Keratinocyte (primary cell): Measurements from ENCODE around the gene EFCAB9. TPM values are rescaled to one million over a fixed set of nuclear protein-coding genes. Genes with fewer than 3 reads are reported as not detected.

Experiments
- DNase-seq: peaks from one replicate; pipeline ENCODE4 v3.0.0-alpha.2; 2011; ENCODE audit warnings: low read depth, missing footprints, low spot score
- FAIRE-seq: peaks from 2 replicates; lab custom pipeline; 2011; peaks lifted over from hg19 to GRCh38; lab: Jason Lieb, UNC
- H2AFZ ChIP-seq: 2 replicates; pipeline ENCODE4 v1.6.0; 2012; ENCODE audit warnings: low read length, control low read depth, inconsistent platforms; ENCODE audit not compliant: control insufficient read depth
- H3K27ac ChIP-seq: 2 replicates; pipeline ENCODE4 v1.5.1; 2011; ENCODE audit warnings: low read length; ENCODE audit not compliant: control insufficient read depth, insufficient read depth
- H3K27me3 ChIP-seq: 3 replicates; pipeline ENCODE4 v1.6.0; 2011; ENCODE audit warnings: low read length; ENCODE audit not compliant: control insufficient read depth, insufficient read depth; ENCODE audit errors: extremely low read depth
- H3K36me3 ChIP-seq, 2 experiments: 2 replicates in 1 of 2; 3 replicates in 1 of 2; pipeline ENCODE4 v1.5.1; 2011; ENCODE audit warnings: low read length in 2 of 2, mild to moderate bottlenecking in 1 of 2; ENCODE audit not compliant: control insufficient read depth in 2 of 2, insufficient read depth in 2 of 2; ENCODE audit errors: extremely low read depth in 1 of 2
- H3K4me1 ChIP-seq: 3 replicates; pipeline ENCODE4 v1.5.1; 2011; ENCODE audit warnings: low read length; ENCODE audit not compliant: control insufficient read depth, insufficient read depth; ENCODE audit errors: extremely low read depth
- H3K4me2 ChIP-seq: 3 replicates; pipeline ENCODE4 v1.6.0; 2011; ENCODE audit warnings: low read depth, low read length; ENCODE audit not compliant: control insufficient read depth, insufficient read depth; ENCODE audit errors: extremely low read depth
- H3K4me3 ChIP-seq, 3 experiments: fragments of 200-600 bp in 1 of 3; sonication (generic) in 1 of 3; 2 replicates in 2 of 3; 3 replicates in 1 of 3; pipeline ENCODE4 v1.5.1; 2011 to 2016; ENCODE audit warnings: low read length in 3 of 3, mild to moderate bottlenecking in 3 of 3, control low read depth in 2 of 3, inconsistent platforms in 1 of 3, low read depth in 1 of 3, mixed read lengths in 1 of 3, mixed run types in 1 of 3, moderate library complexity in 1 of 3; ENCODE audit not compliant: control insufficient read depth in 2 of 3, insufficient read depth in 2 of 3; ENCODE audit errors: extremely low read depth in 1 of 3
- H3K79me2 ChIP-seq: 2 replicates; pipeline ENCODE4 v1.6.0; 2012; ENCODE audit warnings: low read length; ENCODE audit not compliant: control insufficient read depth, insufficient read depth
- H3K9ac ChIP-seq: 3 replicates; pipeline ENCODE4 v1.6.0; 2011; ENCODE audit warnings: low read length; ENCODE audit not compliant: control insufficient read depth, insufficient read depth; ENCODE audit errors: extremely low read depth
- H3K9me1 ChIP-seq: 3 replicates; pipeline ENCODE4 v1.6.0; 2011; ENCODE audit warnings: low read length; ENCODE audit not compliant: control insufficient read depth, insufficient read depth; ENCODE audit errors: extremely low read depth
- H3K9me3 ChIP-seq: 2 replicates; pipeline ENCODE4 v1.5.1; 2012; ENCODE audit warnings: low read depth, low read length; ENCODE audit not compliant: control insufficient read depth
- H4K20me1 ChIP-seq: 3 replicates; pipeline ENCODE4 v1.6.0; 2011; ENCODE audit warnings: low read length; ENCODE audit not compliant: control insufficient read depth, insufficient read depth; ENCODE audit errors: extremely low read depth
- CTCF ChIP-seq, 3 experiments: IDR thresholded peaks in 1 of 3; conservative IDR thresholded peaks in 1 of 3; optimal IDR thresholded peaks in 1 of 3; 2 replicates in 2 of 3; 3 replicates in 1 of 3; pipeline versions ENCODE3 to v1.5.1; 2011; ENCODE audit warnings: low read length in 3 of 3, mild to moderate bottlenecking in 3 of 3, moderate library complexity in 2 of 3, control low read depth in 1 of 3, inconsistent platforms in 1 of 3; ENCODE audit not compliant: insufficient read depth in 2 of 3; ENCODE audit errors: extremely low read depth in 1 of 3
- EZH2 ChIP-seq: IDR thresholded peaks from one replicate; pipeline ENCODE4 v1.6.1; 2012; ENCODE audit warnings: inconsistent platforms, mild to moderate bottlenecking, low read length, moderate library complexity
- dilution Hi-C: fragments of 300-500 bp; cut with MboI; formaldehyde crosslinking; loops from one replicate; pipeline ENCODE4 v1.7.0; 2020; ENCODE audit warnings: low sequenced_read_pairs; ENCODE audit not compliant: extremely low pct_ligation_motif_present
- polyA plus RNA-seq, 5 experiments: library from polyadenylated mRNA; depleted of rRNA in 3 of 5; stranded (reverse) in 3 of 5; stranded (forward) in 1 of 5; unstranded in 1 of 5; fragments of >200 nt; gene quantifications; 1 replicate in 1 of 5; 2 replicates in 3 of 5; 3 replicates in 1 of 5; pipeline versions ENCODE4 v1.2.1 to v1.2.3, GENCODE V29; 2011 to 2012; ENCODE audit warnings: missing spikeins in 2 of 5, low read depth in 1 of 5, low replicate concordance in 1 of 5

EFCAB9 gene
- polyA plus RNA-seq, 1 donor (not counting 4 experiments of a cell fraction or from before 2014, with no cell fraction given): not detected

DNA sequence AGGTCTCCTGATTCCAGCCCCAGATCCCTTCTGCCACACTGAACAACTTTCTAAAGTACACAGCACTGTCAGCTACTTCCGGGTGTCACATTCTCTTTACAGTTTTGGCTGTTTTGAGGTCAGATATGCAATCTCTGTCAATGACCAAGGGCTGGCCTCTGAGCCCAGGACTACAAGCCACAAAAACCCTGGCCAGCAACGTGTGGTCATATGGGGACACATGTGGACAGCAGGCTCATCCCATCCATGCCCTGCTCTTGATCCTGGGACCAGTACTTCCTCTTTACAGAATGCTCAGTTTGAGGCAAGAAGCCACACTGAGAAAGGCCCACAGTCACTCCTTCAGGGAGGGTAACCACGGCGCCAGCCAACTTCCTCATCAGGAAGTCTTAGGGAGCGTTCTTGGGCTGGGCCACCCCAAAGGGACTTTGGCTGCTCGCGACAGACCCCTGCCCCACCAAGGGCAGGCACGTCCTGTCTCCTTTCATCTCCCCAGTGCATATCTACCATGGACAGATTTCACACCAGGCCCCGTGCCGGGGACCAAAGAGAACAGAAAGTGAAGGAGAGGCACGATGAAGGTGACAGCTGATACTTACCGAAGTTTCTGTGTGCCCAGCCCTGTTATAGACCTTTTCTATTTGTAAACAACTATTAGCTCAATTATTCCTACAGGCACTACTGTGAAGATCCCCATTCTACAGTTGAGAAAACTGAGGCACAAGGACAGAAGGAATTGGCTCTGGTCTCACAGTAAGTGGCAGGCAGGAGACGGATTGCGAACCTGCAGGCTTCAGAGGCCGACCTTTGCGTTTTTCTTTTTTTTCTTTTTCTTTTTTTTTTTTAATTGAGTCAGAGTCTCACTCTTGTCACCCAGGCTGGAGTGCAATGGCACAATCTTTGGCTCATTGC is 43.2 kb upstream of the EFCAB9 start:
- H3K9me1 ChIP-seq: peaks cover 5% of the 10 kb centered on the region
- no peak overlapping the region for H3K27ac ChIP-seq
- TF ChIP-seq EZH2 (no peak), CTCF (optimal IDR thresholded peaks at IDR 0.05 in 1 of 3, IDR thresholded peaks at IDR 0.05 in 1 of 3, conservative IDR thresholded peaks at IDR 0.05 in 1 of 3; ENCODE audit: extremely low read depth in 1 of 3, insufficient read depth in 2 of 3, low read length in 3 of 3) (no peak)
- peaks cover 1% of the 10 kb centered on the region for H3K4me1 ChIP-seq
- no peak overlapping the region for H3K4me2 ChIP-seq
- no peak for FAIRE-seq
- no peaks in the 10 kb centered on the region for H3K9me3 ChIP-seq
- no peak overlapping the region for H3K9ac ChIP-seq
- H2AFZ ChIP-seq: no peak overlapping the region
- peaks cover 22% of the 10 kb centered on the region in 2 experiments for H3K36me3 ChIP-seq
- H3K4me3 ChIP-seq: no peak overlapping the region
- dilution Hi-C loops: no loop called here
- peaks cover 57% of the 10 kb centered on the region for H3K79me2 ChIP-seq
- DNase-seq: no peak
- no peaks in the 10 kb centered on the region for H3K27me3 ChIP-seq
- H4K20me1 ChIP-seq: peaks cover 6% of the 10 kb centered on the region

DNA sequence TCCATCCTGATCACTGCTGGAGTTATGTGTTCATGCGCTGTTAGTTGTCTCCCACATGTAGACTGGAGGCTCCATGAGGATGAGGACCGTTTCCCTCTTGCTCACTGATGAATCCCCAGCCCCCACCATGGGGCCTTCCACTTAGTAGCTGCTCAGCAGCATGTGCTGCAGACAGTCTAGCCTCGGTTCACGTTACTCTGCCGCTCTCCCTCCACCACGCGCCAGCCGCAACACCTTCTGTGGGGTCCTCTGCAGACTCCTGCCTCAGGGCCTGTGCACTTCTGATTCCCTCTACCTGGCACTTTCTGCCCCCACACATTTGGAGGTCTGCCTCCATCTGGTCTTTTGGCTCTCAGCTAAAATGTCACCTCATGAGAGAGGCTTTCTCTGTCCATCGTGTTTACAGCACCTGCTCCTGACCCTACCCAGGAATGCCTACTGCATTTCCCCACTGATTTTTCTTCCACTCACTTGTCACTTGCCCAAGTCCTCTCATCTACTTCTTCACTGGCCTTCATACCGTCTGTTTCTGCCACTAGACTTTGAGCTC is 42.2 kb upstream of the EFCAB9 start:
- Histone ChIP-seq H3K4me3 (no peak overlapping the region), H3K27me3 (no peaks in the 10 kb centered on the region), H3K36me3 (peaks cover 26 to 31% of the 10 kb centered on the region in 2 experiments), H4K20me1 (no peaks in the 10 kb centered on the region), H3K9me1 (peaks cover 1% of the 10 kb centered on the region), H3K4me2 (no peak overlapping the region), H3K9me3 (no peaks in the 10 kb centered on the region), H3K27ac (no peak overlapping the region), H2AFZ (no peak overlapping the region), H3K79me2 (peaks cover 55% of the 10 kb centered on the region), H3K4me1 (no peaks in the 10 kb centered on the region), H3K9ac (no peak overlapping the region)
- no peak for TF ChIP-seq EZH2
- TF ChIP-seq CTCF (optimal IDR thresholded peaks at IDR 0.05 in 1 of 3, IDR thresholded peaks at IDR 0.05 in 1 of 3, conservative IDR thresholded peaks at IDR 0.05 in 1 of 3; ENCODE audit: extremely low read depth in 1 of 3, insufficient read depth in 2 of 3, low read length in 3 of 3): no peak
- no peak for DNase-seq
- no peak for FAIRE-seq
- dilution Hi-C loops: no loop called here
